Esophagus muscularis mucosa (tissue), 3 donors: ENCODE results near the gene TRAF1.

Experiments used
- POLR2A ChIP-seq: fragments of 450-650 bp; IDR thresholded peaks from one replicate; pipeline ENCODE4 v1.6.1; 2017; ENCODE audit warnings: antibody characterized with exemption, moderate library complexity, mild to moderate bottlenecking, low read depth
- POLR2AphosphoS5 ChIP-seq, 2 donors: sonication (generic); formaldehyde crosslinking; IDR thresholded peaks; one replicate each; pipeline ENCODE4 v1.6.1; 2017; ENCODE audit warnings: antibody characterized with exemption in 2 of 2
- TF ChIP-seq, protein P1 (sequence below), 3 experiments: fragments of 200-600 bp in 2 of 3; fragments of 450-650 bp in 1 of 3; sonication (generic) in 2 of 3; IDR thresholded peaks; one replicate each; pipeline ENCODE4 v1.5.1; 2017 to 2019; ENCODE audit warnings: antibody characterized with exemption in 3 of 3, mild to moderate bottlenecking in 2 of 3, moderate library complexity in 1 of 3

DNA sequence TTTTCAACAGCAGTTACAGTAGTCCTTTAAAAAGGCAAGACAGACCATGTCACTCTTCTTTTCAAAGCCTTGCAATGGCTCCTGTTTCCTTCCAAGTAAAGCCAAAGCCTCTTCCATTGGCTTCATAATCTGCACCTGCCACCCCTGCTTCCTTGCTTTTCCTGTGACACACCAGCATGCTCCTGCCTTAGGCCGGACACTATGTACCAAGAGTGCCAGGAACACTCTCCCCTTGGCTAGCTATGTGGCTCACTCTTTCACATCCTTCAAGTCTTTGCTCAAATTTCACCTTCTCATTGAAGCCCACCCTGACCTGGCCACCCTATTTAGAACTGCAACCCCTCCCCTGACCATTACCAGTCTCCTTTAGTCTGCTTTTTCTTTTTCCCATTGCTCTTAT, 22.2 kb upstream of the TRAF1 start:
- TF ChIP-seq, protein P1, sequence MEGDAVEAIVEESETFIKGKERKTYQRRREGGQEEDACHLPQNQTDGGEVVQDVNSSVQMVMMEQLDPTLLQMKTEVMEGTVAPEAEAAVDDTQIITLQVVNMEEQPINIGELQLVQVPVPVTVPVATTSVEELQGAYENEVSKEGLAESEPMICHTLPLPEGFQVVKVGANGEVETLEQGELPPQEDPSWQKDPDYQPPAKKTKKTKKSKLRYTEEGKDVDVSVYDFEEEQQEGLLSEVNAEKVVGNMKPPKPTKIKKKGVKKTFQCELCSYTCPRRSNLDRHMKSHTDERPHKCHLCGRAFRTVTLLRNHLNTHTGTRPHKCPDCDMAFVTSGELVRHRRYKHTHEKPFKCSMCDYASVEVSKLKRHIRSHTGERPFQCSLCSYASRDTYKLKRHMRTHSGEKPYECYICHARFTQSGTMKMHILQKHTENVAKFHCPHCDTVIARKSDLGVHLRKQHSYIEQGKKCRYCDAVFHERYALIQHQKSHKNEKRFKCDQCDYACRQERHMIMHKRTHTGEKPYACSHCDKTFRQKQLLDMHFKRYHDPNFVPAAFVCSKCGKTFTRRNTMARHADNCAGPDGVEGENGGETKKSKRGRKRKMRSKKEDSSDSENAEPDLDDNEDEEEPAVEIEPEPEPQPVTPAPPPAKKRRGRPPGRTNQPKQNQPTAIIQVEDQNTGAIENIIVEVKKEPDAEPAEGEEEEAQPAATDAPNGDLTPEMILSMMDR (IDR thresholded peaks at IDR 0.05): no peak
- no peak for TF ChIP-seq POLR2AphosphoS5 (IDR thresholded peaks at IDR 0.05)
- TF ChIP-seq POLR2A: no peak
